ENCODE data around the gene TMEM126B.
"Not testable (repeated sequence)": the region's sequence is repeated elsewhere in the genome, so short reads cannot be mapped to it uniquely, and the experiment has no call there.

DNA sequence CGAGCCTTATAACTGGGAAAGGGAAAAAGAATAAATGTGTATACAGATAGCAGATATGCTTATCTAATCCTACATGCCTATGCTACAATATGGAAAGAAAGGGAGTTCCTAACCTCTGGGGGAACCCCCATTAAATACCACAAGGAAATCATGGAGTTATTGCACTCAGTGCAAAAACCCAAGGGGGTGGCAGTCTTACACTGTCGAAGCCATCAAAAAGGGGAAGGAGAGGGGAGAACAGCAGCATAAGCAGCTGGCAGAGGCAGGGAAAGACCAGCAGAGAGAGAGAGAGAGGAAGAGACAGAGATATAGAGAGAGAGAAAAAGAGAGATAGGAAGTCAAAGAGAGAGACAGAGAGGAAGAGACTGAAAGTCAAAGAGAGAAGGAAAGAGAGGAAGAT lies 16.8 kb upstream of the TMEM126B start:
- TF ChIP-seq POLR2AphosphoS5 (IDR thresholded peaks at IDR 0.05; ENCODE audit: low read length); TCF12 (IDR thresholded peaks at IDR 0.05; ENCODE audit: low read depth, low read length): not testable (repeated sequence)
- TF ChIP-seq, protein P1, sequence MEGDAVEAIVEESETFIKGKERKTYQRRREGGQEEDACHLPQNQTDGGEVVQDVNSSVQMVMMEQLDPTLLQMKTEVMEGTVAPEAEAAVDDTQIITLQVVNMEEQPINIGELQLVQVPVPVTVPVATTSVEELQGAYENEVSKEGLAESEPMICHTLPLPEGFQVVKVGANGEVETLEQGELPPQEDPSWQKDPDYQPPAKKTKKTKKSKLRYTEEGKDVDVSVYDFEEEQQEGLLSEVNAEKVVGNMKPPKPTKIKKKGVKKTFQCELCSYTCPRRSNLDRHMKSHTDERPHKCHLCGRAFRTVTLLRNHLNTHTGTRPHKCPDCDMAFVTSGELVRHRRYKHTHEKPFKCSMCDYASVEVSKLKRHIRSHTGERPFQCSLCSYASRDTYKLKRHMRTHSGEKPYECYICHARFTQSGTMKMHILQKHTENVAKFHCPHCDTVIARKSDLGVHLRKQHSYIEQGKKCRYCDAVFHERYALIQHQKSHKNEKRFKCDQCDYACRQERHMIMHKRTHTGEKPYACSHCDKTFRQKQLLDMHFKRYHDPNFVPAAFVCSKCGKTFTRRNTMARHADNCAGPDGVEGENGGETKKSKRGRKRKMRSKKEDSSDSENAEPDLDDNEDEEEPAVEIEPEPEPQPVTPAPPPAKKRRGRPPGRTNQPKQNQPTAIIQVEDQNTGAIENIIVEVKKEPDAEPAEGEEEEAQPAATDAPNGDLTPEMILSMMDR (IDR thresholded peaks at IDR 0.05 in 2 of 3, conservative IDR thresholded peaks at IDR 0.05 in 1 of 3; ENCODE audit: control insufficient read depth in 2 of 3, extremely low read depth in 1 of 3, insufficient read depth in 1 of 3, low read depth in 3 of 3, low read length in 3 of 3), result not testable (repeated sequence)

Measured in GM12878 (cell line).